Right lobe of liver (tissue), 6 donors: Measurements from ENCODE around the gene SCARF1. TPM values are rescaled to one million over a fixed set of nuclear protein-coding genes. Genes with fewer than 3 reads are reported as not detected.

Experiments
- ATAC-seq, 4 donors: fragments of 200-7000 bp; cut with Tn5 transposase; one replicate each; pipeline ENCODE4 v1.9.1; 2020; ENCODE audit warnings: mild to moderate bottlenecking in 4 of 4, moderate library complexity in 4 of 4
- DNase-seq, 3 donors: peaks; one replicate each; pipeline ENCODE4 v3.0.0-alpha.2; 2020
- H3K27ac ChIP-seq, 3 donors: fragments of 200-600 bp; one replicate each; pipeline ENCODE4 v1.8.0; 2022
- H3K27me3 ChIP-seq, 2 donors: fragments of 200-600 bp; one replicate each; pipeline ENCODE4 v1.8.0; 2022
- H3K36me3 ChIP-seq, 4 donors: fragments of 200-600 bp; sonication (generic) in 1 of 4; one replicate each; pipeline versions ENCODE4 v1.5.1 to v1.8.0; 2017 to 2022; ENCODE audit warnings: control low read depth in 1 of 4
- H3K4me1 ChIP-seq, 4 donors: fragments of 200-600 bp; sonication (generic) in 1 of 4; one replicate each; pipeline versions ENCODE4 v1.5.1 to v1.8.0; 2017 to 2022; ENCODE audit warnings: control low read depth in 1 of 4
- H3K4me3 ChIP-seq, 3 donors: fragments of 200-600 bp; one replicate each; pipeline ENCODE4 v1.8.0; 2022
- H3K9me3 ChIP-seq, 4 donors: fragments of 200-600 bp; sonication (generic) in 1 of 4; one replicate each; pipeline versions ENCODE4 v1.5.1 to v1.8.0; 2017 to 2022; ENCODE audit warnings: control low read depth in 1 of 4
- CTCF ChIP-seq, 4 donors: fragments of 200-600 bp in 3 of 4; fragments of 450-650 bp in 1 of 4; IDR thresholded peaks; one replicate each; pipeline versions ENCODE4 v1.5.1 to v1.8.0; 2016 to 2022; ENCODE audit warnings: antibody characterized with exemption in 4 of 4, mild to moderate bottlenecking in 2 of 4
- POLR2A ChIP-seq: fragments of 450-650 bp; IDR thresholded peaks from one replicate; pipeline ENCODE4 v1.6.1; 2017; ENCODE audit warnings: antibody characterized with exemption, mild to moderate bottlenecking
- WGBS: methylation state at CpG from one replicate; pipeline ENCODE4 v1.1.6; 2018; ENCODE audit warnings: low coverage, low lambda C conversion rate; ENCODE audit not compliant: insufficient coverage; ENCODE audit errors: missing lambda C conversion rate; 5-methylcytosine and 5-hydroxymethylcytosine counted together
- intact Hi-C, 2 donors: fragments of 100-400 bp; cut with DNase I; formaldehyde crosslinking; loops; one replicate each; pipeline versions ENCODE4 v1.11.2 to v1.14.1; 2022
- total RNA-seq, 6 experiments: library from RNA; depleted of rRNA in 2 of 6; stranded (reverse); fragments of >200 nt in 2 of 6; fragmentation: NEBNext Ultra II Directional in 3 of 6; extraction: Animal tissue kit (Norgen Biotek cat#: 25700) in 3 of 6; gene quantifications; one replicate each; pipeline versions ENCODE4 v1.1.0 to v1.2.4, GENCODE V29; 2016 to 2023
- donor health status: DM: no; HTN: yes; CAD: no.
- donor health status: DM: no; HTN: no; CAD: no.
- donor health status: DM: no; HTN: no; CAD: no.
- donor health status: DM: no; HTN: yes; CAD: no.
- donor health status: DM: no; HTN: yes; CAD: no.

Gene SCARF1
- total RNA-seq, 6 experiments from 2014 or later: 6.9 to 16.9 (median 8.4) TPM

GRCh38 chr17:1606352-1606985, 39.1 kb downstream of the SCARF1 start:
- intact Hi-C loops: no loop called here
- ATAC-seq: peak in 3 of 4 donors; percentile 9 to 14 (median 13)
- Histone ChIP-seq H3K4me3 (no peak overlapping the region), H3K27ac (peak overlapping the region in 1 of 3 donors; percentile 57), H3K9me3 (no peaks in the 10 kb centered on the region), H3K27me3 (no peaks in the 10 kb centered on the region), H3K4me1 (no peaks in the 10 kb centered on the region), H3K36me3 (no peaks in the 10 kb centered on the region)
- TF ChIP-seq POLR2A (no peak), CTCF (IDR thresholded peaks at IDR 0.05) (no peak)
- DNase-seq: no peak
- WGBS: 42% methylated on average over 6 of the region's 26 CpGs

GRCh38 chr17:1605681-1606351, 39.7 kb downstream of the SCARF1 start:
- WGBS: 66% methylated on average over 5 of the region's 19 CpGs
- Histone ChIP-seq H3K27ac (no peak overlapping the region), H3K9me3 (no peaks in the 10 kb centered on the region), H3K36me3 (no peaks in the 10 kb centered on the region), H3K4me1 (no peaks in the 10 kb centered on the region), H3K4me3 (no peak overlapping the region), H3K27me3 (no peaks in the 10 kb centered on the region)
- no peak for TF ChIP-seq POLR2A
- TF ChIP-seq CTCF (IDR thresholded peaks at IDR 0.05): no peak
- DNase-seq (no peak), ATAC-seq (peak in 1 of 4 donors; percentile 9)
- intact Hi-C loops: no loop called here

GRCh38 chr17:1604831-1605528, 40.6 kb downstream of the SCARF1 start:
- Histone ChIP-seq H3K27me3 (no peaks in the 10 kb centered on the region), H3K9me3 (no peaks in the 10 kb centered on the region), H3K4me3 (no peak overlapping the region), H3K4me1 (no peaks in the 10 kb centered on the region), H3K36me3 (no peaks in the 10 kb centered on the region), H3K27ac (no peak overlapping the region)
- 87% methylated on average over 4 of the region's 35 CpGs for WGBS
- no peak for DNase-seq
- ATAC-seq: peak in 3 of 4 donors; percentile 6 to 14 (median 9)
- intact Hi-C loops: no loop called here
- TF ChIP-seq POLR2A (no peak), CTCF (IDR thresholded peaks at IDR 0.05) (no peak)

GRCh38 chr17:1601571-1601970, 44.0 kb downstream of the SCARF1 start:
- no CpG with 5 or more reads among the region's 14 CpGs for whole genome bisulfite sequencing
- intact Hi-C loops: no loop called here
- no peak for TF ChIP-seq CTCF (IDR thresholded peaks at IDR 0.05)
- no peak for TF ChIP-seq POLR2A
- ATAC-seq: no peak
- Histone ChIP-seq H3K4me3 (no peak overlapping the region), H3K9me3 (no peaks in the 10 kb centered on the region), H3K27me3 (no peaks in the 10 kb centered on the region), H3K36me3 (no peaks in the 10 kb centered on the region), H3K27ac (no peak overlapping the region), H3K4me1 (no peaks in the 10 kb centered on the region)
- no peak for DNase-seq
